Peyer's patch (tissue), 4 donors: ENCODE data around the gene CPSF4.

Source experiments
- CTCF ChIP-seq, 6 experiments: fragments of 450-650 bp in 4 of 6; fragments of 200-600 bp in 2 of 6; sonication (generic) in 1 of 6; IDR thresholded peaks; one replicate each; pipeline ENCODE4 v1.5.1; 2017 to 2019; ENCODE audit warnings: antibody characterized with exemption in 6 of 6, mild to moderate bottlenecking in 3 of 6, moderate library complexity in 1 of 6
- POLR2A ChIP-seq, 2 donors: fragments of 450-650 bp; IDR thresholded peaks; one replicate each; pipeline ENCODE4 v1.5.1; 2017; ENCODE audit warnings: antibody characterized with exemption in 2 of 2, mild to moderate bottlenecking in 2 of 2, moderate library complexity in 2 of 2

DNA sequence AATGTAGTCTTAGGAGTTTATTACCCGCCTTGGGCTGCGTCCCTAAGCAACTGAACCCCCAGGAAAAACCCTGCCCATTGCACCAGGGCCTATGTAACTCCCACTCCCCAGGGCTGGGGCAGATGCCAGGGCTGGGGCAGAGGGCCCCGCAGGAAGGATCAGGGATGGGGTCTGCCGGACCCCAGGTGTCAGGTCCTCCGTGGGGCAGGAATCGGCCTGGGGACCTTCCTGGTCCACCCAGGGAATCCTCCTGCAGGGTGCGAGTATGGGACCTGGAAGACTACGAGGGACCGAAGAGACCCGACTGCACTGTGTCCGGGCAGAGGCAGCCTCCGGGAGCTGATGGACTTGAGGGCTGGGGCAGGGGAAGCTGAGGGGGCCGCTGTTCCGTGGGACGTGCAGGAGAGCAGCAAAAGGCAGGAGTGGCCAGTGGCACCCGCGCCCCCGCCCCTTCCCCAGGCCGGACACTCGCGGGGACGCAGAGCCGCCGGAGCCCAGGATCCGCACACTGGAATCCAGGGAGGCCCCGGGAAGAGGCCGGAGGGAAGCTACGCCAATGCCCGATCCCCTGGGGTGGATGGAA lies 29.7 kb downstream of the CPSF4 start:
- TF ChIP-seq CTCF (IDR thresholded peaks at IDR 0.05) (no peak), POLR2A (IDR thresholded peaks at IDR 0.05) (no peak)
